HT-29 (cell line): ENCODE results near the gene TMEM81. TPM values are rescaled to one million over a fixed set of nuclear protein-coding genes. Genes with fewer than 3 reads are reported as not detected.

Experiments
- DNase-seq: peaks from one replicate; pipeline ENCODE4 v3.0.0-alpha.2; 2015; ENCODE audit warnings: low spot score
- total RNA-seq: library from RNA; depleted of rRNA; stranded (reverse); fragments of >200 nt; shearing (Covaris generic); gene quantifications from 2 replicates; pipeline ENCODE4 v1.2.3, GENCODE V29; 2014

The TMEM81 gene
- total RNA-seq, 1 experiment from 2014 or later = 0.92 TPM

DNA sequence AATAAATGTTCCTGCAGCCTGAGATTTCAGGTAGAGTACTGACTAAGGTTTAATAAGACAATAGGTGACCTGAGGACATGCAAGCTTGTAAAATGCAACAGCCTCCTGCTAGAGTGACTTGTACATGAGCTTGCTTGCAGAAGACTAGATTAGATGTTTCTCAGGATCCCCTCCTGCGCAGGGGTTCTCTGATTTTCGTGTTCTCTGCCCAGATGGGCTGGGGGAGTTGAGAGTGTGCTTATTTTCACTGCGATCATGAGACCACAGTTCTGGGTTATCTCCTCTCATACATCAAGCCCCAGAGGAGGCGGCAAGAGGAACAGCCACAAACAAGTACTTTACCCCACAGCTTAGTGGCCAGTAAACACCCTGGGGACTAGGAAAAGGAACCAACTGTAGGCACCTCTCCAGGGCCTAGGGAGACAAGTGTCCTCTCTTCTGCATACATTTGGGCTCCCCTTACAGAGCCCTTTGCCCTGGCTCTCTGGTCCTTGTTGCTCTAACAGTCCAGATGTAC lies 8.0 kb downstream of the TMEM81 start:
- DNase-seq = no peak

DNA sequence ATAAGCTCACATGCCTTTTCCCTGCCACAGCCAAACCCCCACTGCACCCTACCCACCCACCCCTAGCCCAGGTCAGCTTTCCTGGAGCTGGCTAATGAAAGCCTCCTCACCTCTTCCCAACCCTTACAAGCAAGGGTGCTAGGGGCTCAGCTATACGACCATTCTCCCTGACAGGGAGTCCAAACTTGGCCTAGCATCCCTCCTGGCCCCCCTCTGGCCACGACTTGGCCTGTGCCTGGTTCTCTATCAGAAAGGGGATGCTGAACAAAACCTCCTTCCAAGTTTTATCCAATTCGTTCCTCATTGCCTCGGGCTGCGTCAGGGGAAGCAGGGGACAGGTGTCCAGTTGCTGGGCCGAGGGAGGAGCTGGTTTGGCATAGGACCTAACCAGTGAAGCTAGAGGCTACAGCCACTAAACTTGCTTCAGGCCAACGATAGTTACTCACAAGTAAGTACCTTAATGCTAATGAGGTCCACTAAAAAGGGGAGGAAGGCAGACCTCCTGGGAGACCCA lies 8.6 kb downstream of the TMEM81 start:
- no peak for DNase-seq

DNA sequence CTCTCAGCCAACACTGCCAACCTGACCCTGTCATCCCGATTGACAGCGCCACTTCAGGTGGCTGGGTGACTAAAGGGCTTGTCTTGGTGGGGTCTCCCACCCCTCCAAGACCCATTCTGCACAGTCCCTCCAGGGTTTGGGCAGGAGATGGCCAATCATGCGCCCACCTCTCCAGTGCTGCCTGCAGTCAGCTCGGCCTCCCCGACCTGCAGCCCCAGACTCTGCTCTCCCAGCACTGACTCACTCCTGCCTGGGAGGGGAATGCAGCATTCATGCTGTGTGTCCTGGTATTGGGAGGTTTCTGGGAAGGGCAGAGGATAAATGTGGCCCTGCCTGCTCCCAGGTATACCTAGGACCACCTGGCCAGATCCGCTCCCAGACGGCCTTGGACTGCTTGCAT lies 9.7 kb downstream of the TMEM81 start:
- no peak for DNase-seq

DNA sequence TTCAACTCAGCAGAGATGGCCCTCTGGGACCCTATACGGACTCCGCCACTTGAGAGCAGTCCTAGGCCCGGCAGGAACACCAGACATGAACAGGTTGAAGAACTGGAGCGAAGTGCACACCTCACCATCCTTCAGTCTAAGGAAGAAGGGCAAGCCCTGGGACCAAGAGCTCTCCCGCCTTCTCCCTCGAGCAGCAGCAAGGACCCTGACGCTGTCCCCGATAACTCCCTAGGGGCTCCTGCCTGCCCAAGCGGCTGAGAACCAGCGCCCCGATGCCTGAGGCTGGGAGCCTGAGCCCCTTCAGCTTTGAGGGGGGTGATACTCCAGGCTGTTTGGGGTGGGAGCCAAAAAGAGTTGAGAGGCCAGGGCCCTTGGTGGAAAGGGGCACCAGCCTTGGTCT lies 10.2 kb downstream of the TMEM81 start:
- no peak for DNase-seq

- DNase-seq = no peak
Measured at GRCh38 chr1:205073511-205073910, 10.7 kb downstream of the TMEM81 start.

DNA sequence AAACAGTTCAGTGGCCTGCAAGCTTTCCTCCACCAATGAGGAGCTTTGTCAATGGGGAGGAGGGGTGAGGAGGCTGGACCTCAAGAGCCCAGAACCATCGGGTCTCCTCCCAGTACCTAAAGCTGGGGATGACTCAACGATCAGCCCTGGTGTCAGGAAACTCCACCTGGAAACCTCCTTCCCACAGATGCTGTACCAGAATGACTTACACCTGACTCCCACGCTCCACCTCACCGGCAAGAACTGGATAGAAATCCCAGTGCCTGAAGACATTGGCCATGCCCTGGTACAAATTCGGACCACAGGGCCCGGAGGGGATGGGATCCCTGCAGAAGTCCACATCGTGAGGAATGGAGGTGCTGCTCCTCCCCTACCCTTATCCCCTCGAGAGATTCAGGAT lies 11.4 kb downstream of the TMEM81 start:
- DNase-seq = no peak

GRCh38 chr1:205072286-205072685 lies 12.0 kb downstream of the TMEM81 start:
- DNase-seq = no peak

GRCh38 chr1:205071801-205072200 lies 12.5 kb downstream of the TMEM81 start:
- DNase-seq = no peak

- DNase-seq = no peak
Measured at GRCh38 chr1:205071028-205071409, 13.2 kb downstream of the TMEM81 start.

DNA sequence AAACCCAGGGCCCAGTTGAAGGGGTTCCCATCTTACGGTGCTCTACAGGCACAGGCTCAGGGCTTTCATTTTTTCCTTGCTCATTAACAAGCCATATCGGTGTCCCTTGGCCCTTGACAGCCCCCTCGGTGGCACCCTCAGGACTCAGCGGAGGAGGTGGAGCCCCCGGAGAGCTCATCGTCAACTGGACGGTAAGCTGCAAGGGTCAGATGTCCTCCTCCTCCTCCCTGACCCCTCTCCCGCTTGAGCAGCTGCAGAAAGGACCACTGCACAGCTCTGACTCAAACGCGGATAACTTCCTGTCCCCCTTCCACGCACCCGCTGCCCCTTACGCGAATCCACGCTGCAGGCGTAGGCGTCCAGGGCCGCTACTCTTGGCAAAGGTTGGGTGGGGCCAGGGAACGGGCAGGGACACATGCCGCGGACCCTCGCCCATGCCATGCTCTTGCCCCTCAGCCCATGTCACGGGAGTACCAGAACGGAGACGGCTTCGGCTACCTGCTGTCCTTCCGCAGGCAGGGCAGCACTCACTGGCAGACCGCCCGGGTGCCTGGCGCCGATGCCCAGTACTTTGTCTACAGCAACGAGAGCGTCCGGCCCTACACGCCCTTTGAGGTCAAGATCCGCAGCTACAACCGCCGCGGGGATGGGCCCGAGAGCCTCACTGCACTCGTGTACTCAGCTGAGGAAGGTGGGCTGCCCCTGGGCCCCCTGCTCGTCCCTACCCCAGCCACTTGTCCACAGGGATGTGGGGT lies 14.7 kb downstream of the TMEM81 start:
- no peak for DNase-seq

GRCh38 chr1:205068457-205069040 lies 15.7 kb downstream of the TMEM81 start:
- no peak for DNase-seq

- DNase-seq = no peak
Measured at GRCh38 chr1:205068001-205068400, 16.3 kb downstream of the TMEM81 start.

DNA sequence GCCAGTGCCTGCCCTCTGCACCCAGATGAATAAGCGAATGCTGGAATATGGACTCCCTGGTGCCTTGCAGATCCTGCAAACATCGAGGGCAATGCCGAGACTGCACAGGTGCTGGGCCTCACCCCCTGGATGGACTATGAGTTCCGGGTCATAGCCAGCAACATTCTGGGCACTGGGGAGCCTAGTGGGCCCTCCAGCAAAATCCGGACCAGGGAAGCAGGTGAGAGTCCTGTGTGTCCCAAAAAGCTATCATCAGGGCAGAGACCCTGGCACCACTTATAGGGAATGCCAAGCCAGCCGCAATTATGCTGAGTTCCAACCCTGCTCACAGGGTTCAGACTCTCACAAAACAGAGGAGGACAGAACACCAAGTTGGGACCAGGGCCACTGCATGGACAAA lies 17.2 kb downstream of the TMEM81 start:
- no peak for DNase-seq

DNA sequence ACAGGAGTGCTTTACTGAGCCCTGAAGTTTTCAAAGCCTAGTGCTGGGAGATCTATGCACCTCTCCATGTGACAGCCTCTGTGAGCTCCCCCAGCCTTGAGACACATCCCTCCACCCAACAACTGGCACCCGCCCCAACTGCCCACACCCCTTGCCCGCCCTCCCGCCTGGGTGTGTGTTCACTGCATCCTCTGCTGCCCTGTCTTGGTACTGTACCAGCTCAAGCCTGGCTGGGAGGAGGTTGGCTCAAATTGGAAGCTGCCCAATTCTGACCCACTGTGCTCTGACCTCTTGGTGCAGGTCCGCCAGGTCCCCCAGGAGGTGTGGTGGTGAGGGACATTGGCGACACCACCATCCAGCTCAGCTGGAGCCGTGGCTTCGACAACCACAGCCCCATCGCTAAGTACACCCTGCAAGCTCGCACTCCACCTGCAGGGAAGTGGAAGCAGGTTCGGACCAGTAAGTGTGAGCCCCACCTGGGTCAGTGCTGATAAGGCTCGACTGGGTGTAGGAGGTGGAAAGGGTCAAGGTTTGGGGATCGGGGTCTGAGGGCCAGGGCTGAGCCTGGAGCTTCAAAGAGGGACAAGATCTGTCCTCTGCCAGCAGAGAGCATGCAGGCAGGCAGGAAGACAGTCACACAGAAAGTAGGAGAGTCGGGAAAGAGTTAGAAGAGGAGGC lies 18.0 kb downstream of the TMEM81 start:
- no peak for DNase-seq

GRCh38 chr1:205065666-205066065 lies 18.6 kb downstream of the TMEM81 start:
- DNase-seq = no peak

- DNase-seq = no peak
Measured at GRCh38 chr1:205064741-205065316, 19.4 kb downstream of the TMEM81 start.

- no peak for DNase-seq
Measured at GRCh38 chr1:205064301-205064700, 20.0 kb downstream of the TMEM81 start.

- DNase-seq = no peak
Measured at GRCh38 chr1:205062895-205063294, 21.4 kb downstream of the TMEM81 start.

DNA sequence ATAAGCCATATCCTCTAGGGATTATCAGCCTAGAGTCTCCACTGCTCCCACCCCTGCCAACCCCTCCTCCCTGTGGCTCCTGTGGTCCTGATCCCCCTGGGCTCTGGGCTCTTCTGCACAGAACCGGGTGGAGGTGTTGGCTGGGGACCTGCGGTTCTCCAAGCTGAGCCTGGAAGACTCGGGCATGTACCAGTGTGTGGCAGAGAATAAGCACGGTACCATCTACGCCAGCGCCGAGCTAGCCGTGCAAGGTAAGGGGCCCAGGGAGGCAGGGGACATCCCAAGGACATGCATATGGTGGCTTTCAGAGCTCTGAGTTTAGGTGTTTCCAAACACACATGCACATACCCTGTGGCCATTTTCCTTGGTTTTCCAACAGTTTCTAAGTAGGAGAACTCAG lies 21.9 kb downstream of the TMEM81 start:
- DNase-seq = no peak

DNA sequence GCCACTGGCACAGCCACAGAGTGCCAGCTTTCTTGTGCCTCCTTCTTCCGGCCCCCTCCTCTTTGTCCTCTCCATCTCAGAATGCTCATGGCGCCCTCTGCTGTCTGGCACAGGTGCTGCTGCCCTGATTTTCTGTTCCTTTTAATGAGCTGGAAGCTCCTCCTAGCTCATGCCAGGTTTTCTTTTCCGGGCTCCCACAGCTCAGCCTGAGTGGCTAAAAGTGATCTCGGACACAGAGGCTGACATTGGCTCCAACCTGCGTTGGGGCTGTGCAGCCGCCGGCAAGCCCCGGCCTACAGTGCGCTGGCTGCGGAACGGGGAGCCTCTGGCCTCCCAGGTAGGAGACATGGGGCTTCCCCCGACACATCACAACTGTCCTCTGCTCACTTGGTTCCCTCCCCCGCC lies 22.6 kb downstream of the TMEM81 start:
- DNase-seq = peak; percentile 84

- no peak for DNase-seq
Measured at GRCh38 chr1:205061227-205061626, 23.0 kb downstream of the TMEM81 start.

DNA sequence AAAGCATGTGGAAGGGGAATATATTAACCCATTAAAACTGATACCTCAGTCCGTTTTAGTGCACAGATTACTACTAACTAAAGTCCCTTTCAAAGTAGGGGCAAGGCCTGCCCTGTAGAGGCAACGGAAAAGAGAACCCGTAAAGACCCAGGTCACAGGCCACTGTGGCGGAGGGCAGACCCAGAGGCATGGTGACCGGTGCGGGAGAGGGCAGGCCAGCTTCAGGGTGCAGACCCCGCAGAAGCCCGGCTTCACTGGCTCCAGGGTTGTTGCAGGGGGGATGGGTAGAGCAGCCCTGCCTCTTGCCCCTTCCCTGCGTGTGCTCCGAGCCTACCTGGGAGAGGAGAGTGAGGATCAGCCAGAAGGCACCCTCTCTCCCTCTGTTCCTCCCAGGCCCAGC lies 23.5 kb downstream of the TMEM81 start:
- DNase-seq = no peak
